Esophagus muscularis mucosa (tissue), 4 donors: ENCODE data around the gene TEX38. TPM values are rescaled to one million over a fixed set of nuclear protein-coding genes. Genes with fewer than 3 reads are reported as not detected.

Experiments
- DNase-seq: peaks from one replicate; pipeline ENCODE4 v3.0.0-alpha.2; 2017; ENCODE audit errors: extremely low spot score
- H3K27ac ChIP-seq, 4 donors: fragments of 200-600 bp; sonication (generic); replicated peaks in 1 of 4; 1 replicate in 3 of 4; 2 replicates in 1 of 4; pipeline ENCODE4 v1.5.1; 2016 to 2019; ENCODE audit warnings: mild to moderate bottlenecking in 1 of 4
- H3K27me3 ChIP-seq, 4 donors: fragments of 200-600 bp; sonication (generic); one replicate each; pipeline versions ENCODE4 v1.5.1 to v1.6.0; 2016 to 2019
- H3K36me3 ChIP-seq, 4 donors: fragments of 200-600 bp; sonication (generic); one replicate each; pipeline ENCODE4 v1.5.1; 2016 to 2019
- H3K4me1 ChIP-seq, 4 donors: fragments of 200-600 bp; sonication (generic); one replicate each; pipeline ENCODE4 v1.5.1; 2016 to 2019
- H3K4me3 ChIP-seq, 4 donors: fragments of 200-600 bp; sonication (generic); 1 replicate in 2 of 4; 2 replicates in 2 of 4; pipeline ENCODE4 v1.5.1; 2016 to 2019; ENCODE audit warnings: mild to moderate bottlenecking in 4 of 4, moderate library complexity in 1 of 4
- H3K9me3 ChIP-seq, 4 donors: fragments of 200-600 bp; sonication (generic); 1 replicate in 3 of 4; 2 replicates in 1 of 4; pipeline ENCODE4 v1.5.1; 2016 to 2019
- CTCF ChIP-seq, 3 experiments: fragments of 200-600 bp in 2 of 3; fragments of 450-650 bp in 1 of 3; sonication (generic) in 2 of 3; IDR thresholded peaks; one replicate each; pipeline ENCODE4 v1.5.1; 2017 to 2019; ENCODE audit warnings: antibody characterized with exemption in 3 of 3, mild to moderate bottlenecking in 2 of 3, moderate library complexity in 1 of 3
- EP300 ChIP-seq: sonication (generic); formaldehyde crosslinking; IDR thresholded peaks from one replicate; pipeline ENCODE4 v1.6.1; 2017; ENCODE audit warnings: antibody characterized with exemption
- POLR2A ChIP-seq: fragments of 450-650 bp; IDR thresholded peaks from one replicate; pipeline ENCODE4 v1.6.1; 2017; ENCODE audit warnings: antibody characterized with exemption, moderate library complexity, mild to moderate bottlenecking, low read depth
- POLR2AphosphoS5 ChIP-seq, 2 donors: sonication (generic); formaldehyde crosslinking; IDR thresholded peaks; one replicate each; pipeline ENCODE4 v1.6.1; 2017; ENCODE audit warnings: antibody characterized with exemption in 2 of 2
- WGBS: methylation state at CpG from one replicate; pipeline ENCODE4 v1.1.5; 2018; 5-methylcytosine and 5-hydroxymethylcytosine counted together
- intact Hi-C: fragments of 100-400 bp; cut with DNase I; formaldehyde crosslinking; loops from one replicate; pipeline ENCODE4 v1.15.1; 2023
- total RNA-seq, 4 donors: library from RNA; depleted of rRNA; stranded (reverse); fragments of >200 nt; gene quantifications; one replicate each; pipeline versions ENCODE4 v1.1.0 to v1.2.1, GENCODE V29; 2016

The TEX38 gene
- total RNA-seq, 4 donors from 2014 or later = not detected

GRCh38 chr1:46675549-46676314 lies 4.1 kb downstream of the TEX38 start:
- DNase-seq = no peak
- intact Hi-C loops = no loop called here
- H3K27me3 ChIP-seq = no peaks in the 10 kb centered on the region
- TF ChIP-seq POLR2AphosphoS5 (IDR thresholded peaks at IDR 0.05) = no peak
- no peak for TF ChIP-seq CTCF (IDR thresholded peaks at IDR 0.05)
- no peak for TF ChIP-seq POLR2A
- TF ChIP-seq EP300 = no peak
- WGBS = 83% methylated on average over 1 of the region's 1 CpG
- H3K4me1 ChIP-seq = no peaks in the 10 kb centered on the region
- no peaks in the 10 kb centered on the region for H3K9me3 ChIP-seq
- H3K27ac ChIP-seq = no peak overlapping the region
- H3K4me3 ChIP-seq = no peak overlapping the region
- H3K36me3 ChIP-seq = peaks cover 8 to 79% (median 59%) of the 10 kb centered on the region in 4 donors

- TF ChIP-seq POLR2A (no peak), POLR2AphosphoS5 (IDR thresholded peaks at IDR 0.05) (no peak), CTCF (IDR thresholded peaks at IDR 0.05) (no peak), EP300 (no peak)
- Histone ChIP-seq H3K27ac (no peak overlapping the region), H3K4me1 (no peaks in the 10 kb centered on the region), H3K27me3 (no peaks in the 10 kb centered on the region), H3K36me3 (peaks cover 8 to 87% (median 66%) of the 10 kb centered on the region in 4 donors), H3K4me3 (no peak overlapping the region), H3K9me3 (no peaks in the 10 kb centered on the region)
- no peak for DNase-seq
- intact Hi-C loops = no loop called here
- 93% methylated on average over 1 of the region's 1 CpG for WGBS
Measured at GRCh38 chr1:46676531-46676930, 4.9 kb downstream of the TEX38 start.

- intact Hi-C loops = no loop called here
- WGBS = 89% methylated on average over 1 of the region's 1 CpG
- no peak for DNase-seq
- peaks cover 10 to 95% (median 74%) of the 10 kb centered on the region in 4 donors for H3K36me3 ChIP-seq
- no peaks in the 10 kb centered on the region for H3K27me3 ChIP-seq
- TF ChIP-seq CTCF (IDR thresholded peaks at IDR 0.05) (no peak), POLR2AphosphoS5 (IDR thresholded peaks at IDR 0.05) (no peak), POLR2A (no peak), EP300 (no peak)
- no peak overlapping the region for H3K27ac ChIP-seq
- no peaks in the 10 kb centered on the region for H3K9me3 ChIP-seq
- H3K4me3 ChIP-seq = no peak overlapping the region
- H3K4me1 ChIP-seq = no peaks in the 10 kb centered on the region
Measured at GRCh38 chr1:46677339-46677738, 5.7 kb downstream of the TEX38 start.

- DNase-seq = no peak
- no peak overlapping the region for H3K4me3 ChIP-seq
- TF ChIP-seq POLR2A (no peak), CTCF (IDR thresholded peaks at IDR 0.05) (no peak), POLR2AphosphoS5 (IDR thresholded peaks at IDR 0.05) (no peak)
- peaks cover 30 to 100% (median 90%) of the 10 kb centered on the region in 4 donors for H3K36me3 ChIP-seq
- intact Hi-C loops = no loop called here
- no peak overlapping the region for H3K27ac ChIP-seq
- H3K27me3 ChIP-seq = no peaks in the 10 kb centered on the region
- WGBS = 98% methylated on average over 6 of the region's 6 CpGs
- H3K9me3 ChIP-seq = no peaks in the 10 kb centered on the region
- no peaks in the 10 kb centered on the region for H3K4me1 ChIP-seq
Measured at GRCh38 chr1:46679789-46680573, 8.3 kb downstream of the TEX38 start.
